Endometrium (tissue), 2 donors: ENCODE results near the gene BBIP1.
"Not testable (repeated sequence)": the region's sequence is repeated elsewhere in the genome, so short reads cannot be mapped to it uniquely, and the experiment has no call there.

Source experiments
- FAIRE-seq: peaks from 2 replicates; lab custom pipeline; 2012; peaks lifted over from hg19 to GRCh38; lab: Jason Lieb, UNC
- donor health status: control.
- donor health status: control.

The BBIP1 gene

GRCh38 chr10:110919971-110920881, 1.2 kb upstream of the BBIP1 start:
- no peak for FAIRE-seq

- FAIRE-seq, result no peak
Measured at GRCh38 chr10:110919349-110919931, 460 bp upstream of the BBIP1 start, which contains the start of gene SHOC2. TSS of gene SHOC2 (plus strand) at chr10:110919604. CDS start at chr10:110964359, 44,755 bp downstream.

DNA sequence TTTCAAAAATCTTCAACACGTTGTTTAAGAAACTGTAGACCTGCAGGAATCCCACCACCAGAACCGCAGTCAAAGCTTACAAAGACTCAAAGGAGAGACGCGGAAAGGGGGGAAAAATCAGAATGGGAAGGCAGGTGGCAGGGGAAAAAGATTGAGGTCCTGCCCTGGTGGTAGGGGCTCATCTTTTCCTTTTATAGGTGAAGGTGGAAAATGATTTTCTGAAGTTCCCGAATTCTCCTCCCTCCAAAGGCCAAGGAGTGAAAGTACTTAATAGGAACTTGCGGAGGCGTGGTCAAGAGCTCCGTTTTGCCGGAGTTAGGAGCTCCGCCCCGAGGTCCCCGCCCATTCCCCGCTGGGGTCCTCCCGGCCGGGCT, 724 bp downstream of the BBIP1 start:
- peak; percentile 85 for FAIRE-seq

DNA sequence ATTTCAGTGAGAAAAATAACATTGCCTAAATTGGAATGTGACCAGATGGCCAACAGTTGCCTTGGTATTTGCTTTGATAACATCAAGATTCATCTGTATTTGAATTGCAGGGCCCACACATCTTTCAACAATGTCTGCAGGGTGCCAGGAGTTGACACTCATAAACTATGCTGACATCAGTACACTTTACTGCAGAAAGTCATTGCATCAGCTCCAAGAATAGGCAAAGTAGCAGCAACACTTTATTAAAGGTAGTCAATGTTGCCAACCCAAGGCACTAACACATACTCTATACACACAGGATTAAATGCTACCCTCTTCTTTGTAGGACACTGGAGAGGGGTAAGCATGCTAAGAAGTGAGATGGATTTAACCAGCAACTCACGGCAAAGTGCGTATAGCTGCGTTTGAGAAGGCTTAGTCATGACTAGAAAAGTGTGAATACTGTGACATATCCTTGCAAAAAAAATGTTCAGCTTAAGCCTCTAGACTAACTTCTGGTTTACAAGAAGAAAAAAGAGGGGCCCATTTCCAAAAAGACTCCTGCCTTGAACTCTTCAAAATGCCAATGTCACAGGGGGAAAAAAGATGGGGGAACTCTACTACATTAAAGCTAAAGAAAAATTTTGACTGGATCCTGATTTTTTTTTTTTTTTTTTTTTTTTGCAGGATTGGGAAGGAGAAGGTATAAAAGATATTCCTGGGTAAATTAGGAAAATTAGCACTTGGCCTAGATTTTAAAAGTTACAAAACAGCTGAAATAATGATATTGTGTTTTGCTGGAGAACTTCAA, 2.2 kb downstream of the BBIP1 start:
- no peak for FAIRE-seq

DNA sequence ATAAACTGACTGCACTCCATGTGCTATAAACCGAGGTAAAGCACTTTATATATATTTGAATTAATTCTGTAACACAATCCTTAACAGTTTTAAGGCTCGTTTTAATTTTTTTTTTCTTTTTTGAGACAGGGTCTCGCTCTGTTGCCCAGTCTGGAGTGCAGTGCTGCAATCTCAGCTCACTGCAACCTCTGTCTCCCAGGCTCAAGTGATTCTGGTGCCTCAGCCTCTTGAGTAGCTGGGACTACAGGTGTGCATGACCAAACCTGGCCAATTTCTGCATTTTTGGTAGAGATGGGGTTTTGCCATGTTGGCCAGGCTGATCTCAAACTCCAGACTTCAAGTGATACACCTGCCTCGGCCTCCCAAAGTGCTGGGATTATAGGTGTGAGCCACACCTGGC, 3.4 kb downstream of the BBIP1 start:
- not testable (repeated sequence) for FAIRE-seq

DNA sequence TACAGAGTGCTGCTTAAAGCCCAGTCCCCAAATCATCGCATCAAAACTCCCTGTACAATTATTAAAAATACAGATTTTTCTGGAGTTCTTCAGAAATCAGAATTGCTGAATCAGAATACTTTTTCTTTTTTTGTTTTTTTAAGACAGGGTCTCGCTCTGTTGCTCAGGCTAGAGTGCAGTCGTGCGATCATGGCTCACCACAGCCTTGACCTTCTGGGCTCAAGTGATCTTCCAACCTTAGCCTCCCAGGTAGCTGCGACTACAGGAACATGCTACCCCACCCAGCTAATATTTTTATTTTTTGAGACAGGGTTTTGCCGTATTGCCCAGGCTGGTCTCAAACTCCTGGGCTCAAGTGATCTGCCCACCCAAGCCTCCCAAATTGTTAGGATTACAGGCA, 3.9 kb downstream of the BBIP1 start:
- FAIRE-seq, result no peak

GRCh38 chr10:110914431-110914830, 4.5 kb downstream of the BBIP1 start:
- FAIRE-seq, result no peak

- no peak for FAIRE-seq
Measured at GRCh38 chr10:110912374-110912773, 6.6 kb downstream of the BBIP1 start.

DNA sequence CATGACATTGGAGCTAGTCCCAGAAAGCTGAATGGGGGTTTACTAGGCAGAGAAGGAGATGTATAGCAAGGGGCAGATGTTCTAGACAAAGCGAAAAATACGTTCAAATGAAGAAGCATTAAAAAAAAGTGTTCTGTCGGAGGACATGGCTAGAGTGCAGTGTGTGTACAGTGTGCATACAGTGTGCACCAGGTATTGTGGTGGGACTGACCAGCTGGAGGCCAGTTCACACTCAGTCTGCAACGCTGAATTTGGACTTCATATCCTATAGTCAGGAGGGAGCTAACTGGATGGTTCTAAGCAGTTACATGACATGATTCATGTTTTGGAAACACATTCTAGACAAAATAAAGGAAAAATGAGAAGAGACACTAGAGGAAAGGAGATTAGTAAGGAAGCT, 8.8 kb downstream of the BBIP1 start:
- no peak for FAIRE-seq

DNA sequence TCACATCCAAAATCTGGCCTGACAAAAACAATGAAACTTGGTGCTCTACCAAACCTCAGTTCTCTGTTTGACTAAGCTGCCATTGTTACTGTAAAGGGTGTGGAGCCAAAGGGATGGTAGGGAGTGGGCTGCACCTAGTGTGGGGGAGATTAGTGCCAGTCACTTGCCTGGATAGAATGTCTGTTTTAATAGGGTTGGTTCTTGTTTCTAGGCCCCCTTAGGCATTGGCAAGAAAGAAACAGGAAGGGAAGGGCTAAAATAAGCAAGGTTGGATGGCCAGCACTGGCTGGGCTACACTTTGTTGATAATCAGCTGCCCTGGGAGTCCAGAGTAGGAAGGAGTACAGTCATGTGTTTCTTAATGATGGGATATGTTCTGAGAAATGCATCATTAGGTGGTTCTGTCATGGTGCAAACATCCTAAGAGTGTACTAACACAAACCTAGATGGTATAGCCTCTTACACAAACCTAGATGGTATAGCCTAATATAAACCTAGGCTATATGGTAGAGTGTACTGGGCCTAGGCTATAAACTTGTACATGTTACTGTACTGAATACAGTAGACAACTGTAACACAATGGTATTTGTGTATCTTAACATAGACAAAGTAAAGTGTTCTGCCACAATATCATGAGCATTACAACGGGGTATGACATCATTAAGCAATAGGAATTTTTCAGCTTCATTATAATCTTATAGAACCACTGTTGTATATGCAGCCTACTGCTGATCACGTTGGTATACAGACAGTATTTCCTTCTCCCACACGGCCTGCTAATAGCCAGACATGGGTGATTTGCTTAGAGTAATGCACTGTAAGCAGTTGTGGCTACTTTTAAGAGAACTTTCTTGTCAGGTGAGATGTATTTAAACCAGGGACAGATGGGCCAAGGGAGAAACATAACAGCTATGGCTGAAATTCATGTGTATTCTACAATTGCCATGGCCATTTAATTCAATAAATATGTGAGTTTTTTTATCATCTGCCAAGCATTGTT, 15.4 kb downstream of the BBIP1 start:
- FAIRE-seq, result no peak

DNA sequence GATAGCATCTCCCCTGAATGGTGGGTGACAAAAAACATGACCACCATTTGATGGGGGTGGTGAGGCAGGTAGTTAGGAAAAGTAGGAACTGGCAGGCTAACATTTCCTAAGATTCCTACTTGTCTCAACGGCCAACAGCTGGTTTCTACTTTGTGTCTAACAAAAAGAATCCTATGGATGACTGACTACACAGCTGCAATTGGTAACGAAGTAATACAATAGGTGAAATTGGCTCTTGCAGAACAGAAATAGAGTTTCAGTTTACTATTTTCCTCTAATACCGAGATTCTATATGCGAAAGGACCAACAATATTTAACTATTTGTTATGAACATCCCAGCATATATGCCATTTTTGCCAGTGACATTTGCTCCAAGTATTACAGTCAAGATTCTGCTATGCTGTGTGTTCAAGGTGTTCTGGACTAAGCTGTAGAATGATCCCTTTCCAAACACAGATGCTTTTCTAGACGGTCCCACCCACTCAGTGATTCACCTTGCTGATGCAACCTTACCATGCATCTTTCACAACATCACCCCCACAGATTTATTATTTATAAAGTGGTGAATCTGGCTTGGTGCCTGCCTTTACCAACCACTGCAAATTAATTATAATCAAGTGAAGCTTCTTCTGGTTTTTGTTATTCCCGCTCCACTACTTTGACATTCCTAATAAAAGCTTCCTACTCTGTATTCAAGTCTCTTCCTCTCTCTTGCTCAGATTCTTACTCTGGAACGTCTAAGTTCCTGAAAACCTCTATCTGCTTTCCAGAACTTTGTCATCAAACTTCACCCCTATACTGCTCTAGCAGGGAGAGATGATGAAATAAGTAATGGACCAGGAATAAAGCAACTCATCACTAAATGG, 16.8 kb downstream of the BBIP1 start:
- FAIRE-seq, result no peak

GRCh38 chr10:110900983-110901382, 18.0 kb downstream of the BBIP1 start:
- no peak for FAIRE-seq

GRCh38 chr10:110898391-110898790, 20.6 kb downstream of the BBIP1 start:
- no peak for FAIRE-seq

GRCh38 chr10:110897184-110897583, 21.8 kb downstream of the BBIP1 start:
- FAIRE-seq, result no peak

DNA sequence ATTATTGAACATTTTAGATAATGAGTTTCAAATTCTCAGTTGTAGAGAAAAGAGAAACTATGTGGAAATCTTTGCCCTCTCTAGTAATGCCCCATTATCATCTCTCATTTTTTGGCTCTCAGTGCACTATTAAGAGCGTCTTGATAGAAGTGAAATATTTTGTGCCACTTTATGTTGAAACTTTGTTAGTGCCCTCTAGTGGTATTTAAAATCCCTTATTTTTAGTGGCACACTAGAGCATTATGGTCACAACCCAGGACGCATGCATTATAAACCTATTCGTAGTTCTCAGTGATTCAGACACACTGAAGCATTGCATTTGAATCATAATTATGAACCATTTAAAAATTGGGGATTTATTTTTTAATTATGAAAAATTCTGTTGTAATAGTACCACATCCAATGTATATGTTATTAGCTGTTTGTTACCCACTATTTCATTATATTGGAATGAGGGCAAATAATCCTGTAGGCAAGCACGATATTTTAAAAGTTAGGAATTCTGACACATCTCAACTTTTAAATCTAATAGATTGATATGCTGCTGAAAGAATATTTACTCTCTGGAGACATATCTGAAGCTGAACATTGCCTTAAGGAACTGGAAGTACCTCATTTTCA, 25.3 kb downstream of the BBIP1 start:
- FAIRE-seq, result peak; percentile 79

DNA sequence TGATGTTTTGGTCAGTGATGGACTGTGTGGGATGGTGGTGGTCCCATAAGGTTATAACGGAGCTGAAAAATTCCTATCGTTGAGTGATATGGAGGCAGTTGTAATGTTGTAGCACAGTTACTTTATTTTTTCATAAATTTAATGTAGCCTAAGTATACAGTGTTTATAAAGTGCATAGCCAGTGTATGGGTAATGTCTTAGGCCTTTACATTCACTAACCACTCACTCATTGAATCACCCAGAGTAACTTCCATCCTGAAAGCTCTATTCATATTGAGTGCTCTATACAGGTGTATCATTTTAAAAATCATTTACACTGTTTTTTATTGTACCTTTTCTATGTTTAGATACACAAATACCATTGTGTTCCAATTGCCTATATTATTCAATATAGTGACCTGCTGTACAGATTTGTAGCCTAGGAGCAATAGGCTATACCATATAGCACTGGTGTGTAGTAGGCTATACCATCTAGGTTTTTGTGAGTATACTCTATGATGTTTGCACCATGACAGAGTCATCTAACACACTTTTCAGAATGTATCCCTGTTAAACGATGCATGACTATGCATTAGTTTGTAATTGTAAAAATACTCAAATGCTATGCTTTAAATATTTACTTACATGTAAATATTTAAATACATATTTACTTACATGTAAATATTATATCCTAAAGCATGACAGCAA, 26.2 kb downstream of the BBIP1 start:
- no peak for FAIRE-seq

GRCh38 chr10:110887560-110887959, 31.4 kb downstream of the BBIP1 start:
- FAIRE-seq, result no peak

GRCh38 chr10:110885932-110886674, 32.9 kb downstream of the BBIP1 start:
- no peak for FAIRE-seq

DNA sequence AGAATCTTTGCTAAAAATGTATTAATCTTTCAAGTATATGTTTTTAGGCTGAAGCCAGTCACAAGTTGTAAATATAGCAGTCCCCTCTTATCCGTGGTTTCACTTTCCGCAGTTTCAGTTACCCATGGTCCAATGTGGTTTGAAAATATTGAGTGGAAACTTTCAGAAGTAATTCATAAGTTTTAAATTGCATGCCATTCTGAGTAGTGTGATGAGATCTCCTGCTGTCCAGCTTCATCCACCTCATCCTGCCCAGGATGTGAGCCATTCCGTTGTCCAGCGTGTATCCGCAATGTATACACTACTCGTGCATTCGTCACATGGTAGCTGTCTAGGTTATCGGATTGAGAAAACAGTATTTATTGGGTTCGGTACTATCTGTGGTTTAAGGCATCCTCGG, 35.1 kb downstream of the BBIP1 start:
- no peak for FAIRE-seq
